Measurements from ENCODE around the gene MAP7D2.

MAP7D2 gene

DNA sequence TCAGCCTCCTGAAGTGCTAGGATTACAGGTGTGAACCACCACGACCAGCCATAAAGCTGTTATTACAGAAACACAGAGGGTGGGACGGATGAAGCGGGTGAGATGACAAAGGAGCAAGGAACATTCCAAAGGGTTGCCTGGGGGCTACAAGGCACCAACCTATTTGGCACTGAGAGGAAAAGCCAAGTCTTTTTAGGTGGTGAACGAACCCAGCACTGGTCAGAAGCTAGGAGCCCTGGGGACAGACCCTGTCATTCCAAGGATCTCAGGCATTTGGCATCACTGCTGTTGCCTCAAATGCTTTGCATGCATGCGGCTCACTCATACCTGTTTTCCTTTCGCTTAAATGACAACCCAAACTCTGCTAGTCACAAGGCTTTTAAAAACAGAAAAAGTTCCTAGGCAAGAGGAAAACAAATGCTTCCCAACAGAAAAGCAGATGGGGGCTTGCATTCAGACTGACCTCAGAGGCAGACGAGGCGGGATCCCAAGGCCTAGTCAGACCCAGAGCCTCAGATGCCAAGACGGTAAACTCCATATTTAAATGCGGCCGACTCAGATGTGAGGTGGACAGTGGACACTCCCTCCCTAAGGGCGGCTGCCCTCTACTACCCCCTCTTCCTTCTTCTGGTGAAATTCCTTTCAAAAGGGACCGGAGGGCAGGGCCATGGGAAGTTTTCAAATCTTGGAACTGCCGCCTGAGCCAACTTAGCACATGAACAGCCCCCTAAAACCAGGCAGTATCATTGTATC is 4.5 kb downstream of the MAP7D2 start:
- no peak for DNase-seq (ENCODE audit: low spot score)

DNA sequence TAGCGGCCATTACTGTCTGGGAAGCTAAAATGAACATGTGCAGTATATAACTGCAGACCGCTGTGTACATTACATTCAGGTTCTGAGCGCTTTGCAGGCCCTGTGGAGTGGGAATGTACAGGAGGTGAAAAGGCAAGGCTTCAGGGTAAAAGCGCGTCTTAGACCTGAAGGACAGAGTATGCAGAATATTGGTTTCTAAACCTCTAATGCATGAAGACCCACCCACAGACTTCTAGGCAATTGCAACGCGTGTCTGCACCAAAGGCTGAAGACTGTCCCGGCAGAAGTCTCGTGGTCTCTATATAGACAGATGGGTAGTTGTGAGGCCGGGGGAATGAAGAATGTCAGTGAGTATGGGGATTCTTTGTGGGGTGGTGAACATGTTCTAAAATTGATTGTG is 5.4 kb downstream of the MAP7D2 start:
- DNase-seq (ENCODE audit: low spot score): no peak

DNA sequence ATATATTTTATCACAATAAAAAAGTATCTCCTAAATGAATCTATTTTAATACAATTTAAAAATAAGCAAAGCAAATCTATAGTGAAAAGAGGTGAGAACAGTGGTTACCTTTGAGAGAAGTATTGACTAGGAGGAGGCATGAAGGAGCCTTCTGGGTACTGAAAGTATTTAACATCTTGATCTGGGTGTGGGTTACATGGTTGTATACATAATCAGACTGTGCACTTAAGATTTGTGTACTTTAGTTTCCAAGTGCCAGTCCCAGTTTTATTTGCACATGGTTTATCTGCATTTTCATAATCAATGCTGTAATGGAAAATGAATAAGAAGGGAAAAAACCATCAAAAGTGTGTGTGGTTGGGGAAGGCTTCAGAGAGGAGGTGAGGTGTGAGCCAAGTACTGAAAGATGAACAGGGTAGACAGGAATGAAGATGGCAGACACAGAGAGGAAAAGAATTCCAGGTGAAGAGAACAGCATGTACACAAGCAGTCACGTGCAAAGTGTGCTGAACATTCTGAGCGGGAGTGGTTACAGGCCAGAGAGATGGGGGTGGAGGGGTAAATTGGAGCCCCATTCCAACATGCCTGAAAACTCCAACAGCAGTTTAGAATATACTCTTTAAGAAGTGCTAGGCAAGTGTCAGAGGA is 14.6 kb downstream of the MAP7D2 start:
- no peak for DNase-seq (ENCODE audit: low spot score)

DNA sequence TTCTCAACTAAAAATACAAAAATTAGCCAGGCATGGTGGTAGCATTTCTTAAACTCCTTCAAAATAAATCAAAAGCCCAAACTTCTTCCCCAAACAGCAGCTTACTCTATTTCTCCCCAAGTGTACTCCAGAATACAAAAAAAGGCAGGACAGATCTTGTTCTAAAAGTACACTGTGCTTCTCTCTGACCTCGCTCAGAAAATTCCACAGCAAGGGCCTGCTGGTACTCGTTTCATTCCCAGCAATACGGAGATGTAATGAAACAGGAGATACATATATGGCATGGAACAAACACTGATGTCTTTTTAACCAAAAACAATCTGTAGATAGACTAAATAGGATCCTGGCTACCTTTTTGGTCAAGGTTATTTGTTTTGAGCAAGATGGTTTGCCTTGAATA is 25.2 kb downstream of the MAP7D2 start:
- DNase-seq (ENCODE audit: low spot score): no peak

DNA sequence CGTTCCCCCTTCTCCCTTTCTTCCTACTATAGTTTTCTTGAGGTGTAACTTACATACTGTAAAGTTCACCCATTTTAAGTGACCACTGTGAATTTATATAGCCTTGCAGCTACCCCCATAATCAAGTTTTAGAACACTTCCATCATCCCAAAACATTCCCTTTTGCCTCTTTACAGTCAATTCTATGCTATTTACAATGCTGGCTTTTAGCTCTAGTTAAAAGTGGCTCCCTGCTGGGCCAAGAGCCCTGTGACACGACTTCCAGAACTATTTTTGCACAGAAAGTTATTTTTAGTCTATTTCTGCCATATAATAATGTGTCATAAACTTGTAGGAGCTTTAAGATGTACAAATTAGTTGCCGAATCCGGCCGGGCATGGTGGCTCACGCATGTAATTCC is 26.9 kb downstream of the MAP7D2 start:
- DNase-seq (ENCODE audit: low spot score): no peak

DNA sequence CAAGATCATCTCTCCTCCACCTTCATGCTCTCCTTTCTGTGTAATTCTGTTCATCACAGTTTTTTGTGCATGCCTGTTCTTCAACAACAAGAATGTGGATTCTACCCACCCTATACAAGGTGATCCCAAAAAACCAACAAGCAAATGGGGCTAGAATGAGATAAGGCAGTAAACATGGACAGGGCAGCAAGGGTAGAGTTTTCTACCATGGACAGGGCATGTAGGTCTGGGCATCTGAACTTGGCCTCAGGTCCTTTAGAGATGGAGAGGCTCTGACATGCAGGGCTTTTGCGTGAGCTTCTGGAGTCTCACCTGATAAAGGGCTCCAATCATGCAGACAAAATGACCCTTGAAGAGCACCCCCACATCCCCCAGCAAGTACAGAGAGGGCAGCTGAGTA is 36.4 kb downstream of the MAP7D2 start:
- DNase-seq (ENCODE audit: low spot score): no peak

DNA sequence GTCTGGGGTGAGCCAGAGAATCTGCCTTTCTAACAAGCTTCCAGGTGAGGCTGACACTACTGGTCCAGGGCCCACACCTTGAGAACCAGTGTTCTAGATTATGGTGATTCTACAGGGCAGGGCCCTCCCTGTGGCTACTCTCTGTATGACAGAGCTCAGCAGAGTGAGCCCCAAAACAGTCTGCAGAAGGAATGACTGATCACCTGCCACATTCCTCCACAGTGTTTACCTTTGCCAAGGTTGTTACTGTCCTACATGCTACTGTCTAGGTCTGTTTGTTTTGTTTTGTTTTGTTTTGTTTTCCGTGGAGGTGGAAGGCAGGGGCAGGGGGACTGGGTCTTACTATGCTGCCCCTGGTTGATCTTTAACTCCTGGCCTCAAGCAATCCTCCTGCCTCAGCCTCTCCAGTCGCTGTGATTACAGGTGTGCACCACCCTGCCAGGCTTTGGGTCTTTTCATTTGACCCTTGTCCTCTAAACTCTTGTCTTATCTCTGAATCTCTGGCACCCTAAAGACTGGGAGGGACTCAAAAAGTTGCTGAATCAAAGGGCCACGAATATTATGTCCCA is 45.1 kb downstream of the MAP7D2 start:
- no peak for DNase-seq (ENCODE audit: low spot score)

DNA sequence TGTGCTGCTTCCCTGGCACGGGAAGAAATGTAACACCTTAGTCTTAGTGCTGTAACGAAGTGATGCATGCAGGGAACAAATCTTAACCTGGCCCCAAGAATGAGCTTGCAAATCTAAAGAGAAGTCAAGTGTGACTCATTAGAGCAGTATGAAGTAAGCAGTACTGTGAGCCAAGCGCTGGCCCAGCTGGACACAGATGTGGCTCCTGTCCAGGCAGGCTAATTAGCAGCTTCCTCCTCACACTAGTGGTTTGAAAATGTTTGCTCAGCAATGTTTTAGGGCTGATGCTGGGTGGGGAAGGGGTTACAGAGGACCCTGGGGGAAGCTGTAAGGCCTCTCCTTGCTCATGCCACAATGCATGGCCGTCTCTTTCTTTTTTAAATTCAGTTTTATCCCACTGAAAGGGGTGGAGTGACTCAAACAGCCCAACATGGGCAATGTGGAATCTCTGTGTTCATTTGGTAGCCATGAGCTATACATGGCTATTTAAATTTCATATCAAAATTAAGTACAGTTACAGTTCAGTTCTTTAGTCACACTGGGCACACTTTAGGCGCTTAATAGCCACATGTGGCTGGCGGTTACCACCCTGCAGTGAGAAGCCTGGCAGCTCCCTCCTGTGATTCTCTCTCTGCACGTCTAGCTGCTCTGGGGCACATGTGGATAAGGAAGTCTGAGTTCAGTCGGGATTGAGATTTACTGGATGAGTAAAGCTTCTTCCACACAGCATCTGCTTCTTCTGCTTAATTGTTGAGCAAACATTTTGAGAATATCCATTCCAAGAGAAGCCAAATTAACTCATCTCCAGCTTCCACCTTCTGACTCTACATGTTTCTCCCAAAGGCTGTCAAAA is 48.8 kb downstream of the MAP7D2 start:
- peak; percentile 45 for DNase-seq (ENCODE audit: low spot score)

DNA sequence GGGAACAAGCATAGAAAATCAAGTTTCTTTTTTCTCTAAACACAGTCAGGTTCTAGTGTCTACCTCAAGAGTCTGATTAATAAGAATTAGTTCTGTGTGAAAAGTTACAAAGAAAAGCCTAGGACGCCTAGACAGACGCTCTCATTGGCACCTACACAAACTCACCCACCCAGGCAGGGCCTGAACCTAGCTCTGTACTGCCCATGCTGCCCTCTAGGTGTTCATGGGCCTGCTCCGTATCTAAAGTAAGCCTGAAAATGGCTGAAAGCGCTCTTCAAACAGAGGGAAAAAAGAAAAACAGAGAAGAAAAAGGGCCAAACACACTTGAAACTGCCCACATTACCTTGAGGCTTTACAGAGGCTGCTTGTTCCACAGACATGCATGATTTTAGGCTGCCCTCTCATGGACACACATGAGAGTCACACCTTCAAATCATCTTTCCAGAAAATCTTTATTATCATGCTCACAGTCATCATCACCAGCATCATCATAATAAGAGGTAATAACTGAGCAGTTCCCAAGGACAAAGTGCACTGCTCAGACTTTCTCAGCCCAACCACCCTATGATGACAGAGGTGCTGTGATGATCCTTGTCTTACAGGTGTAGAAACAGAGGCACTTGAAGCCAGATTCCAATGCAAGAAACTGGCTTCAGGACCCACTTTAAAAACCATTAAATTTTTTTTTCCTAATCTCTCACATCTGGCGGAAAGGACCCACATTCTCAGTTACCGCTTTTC is 49.6 kb downstream of the MAP7D2 start:
- peak; percentile 42 for DNase-seq (ENCODE audit: low spot score)

DNA sequence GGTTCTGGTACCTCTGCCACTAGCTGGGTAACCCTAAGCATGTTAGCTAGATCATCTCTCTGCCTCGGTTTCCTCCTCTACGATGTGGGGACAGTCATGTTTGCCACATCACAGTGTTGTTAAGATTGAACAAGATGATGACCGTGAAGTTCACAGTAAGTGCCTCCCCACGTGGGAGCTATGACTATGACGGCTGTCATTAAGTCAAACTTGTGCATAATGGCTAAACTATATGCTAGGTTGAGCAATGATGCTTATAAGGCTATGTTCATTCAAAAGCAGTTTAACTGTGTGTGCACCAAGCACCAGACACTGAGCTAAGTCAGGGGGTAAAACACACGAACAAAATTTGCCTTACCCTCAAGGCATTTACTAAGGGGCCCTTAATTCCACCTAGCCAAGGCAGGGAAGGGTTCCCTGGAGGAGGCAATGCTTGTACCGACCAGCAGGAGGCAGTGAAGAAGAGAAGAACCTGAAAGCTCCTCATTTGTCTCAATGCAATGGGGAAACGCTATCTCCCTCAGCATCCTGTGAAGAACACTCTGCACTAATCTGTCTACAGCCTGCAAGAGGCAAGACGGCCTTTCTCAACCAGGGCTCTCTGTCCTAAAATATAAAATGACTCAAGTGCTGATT is 52.9 kb downstream of the MAP7D2 start:
- no peak for DNase-seq (ENCODE audit: low spot score)

DNA sequence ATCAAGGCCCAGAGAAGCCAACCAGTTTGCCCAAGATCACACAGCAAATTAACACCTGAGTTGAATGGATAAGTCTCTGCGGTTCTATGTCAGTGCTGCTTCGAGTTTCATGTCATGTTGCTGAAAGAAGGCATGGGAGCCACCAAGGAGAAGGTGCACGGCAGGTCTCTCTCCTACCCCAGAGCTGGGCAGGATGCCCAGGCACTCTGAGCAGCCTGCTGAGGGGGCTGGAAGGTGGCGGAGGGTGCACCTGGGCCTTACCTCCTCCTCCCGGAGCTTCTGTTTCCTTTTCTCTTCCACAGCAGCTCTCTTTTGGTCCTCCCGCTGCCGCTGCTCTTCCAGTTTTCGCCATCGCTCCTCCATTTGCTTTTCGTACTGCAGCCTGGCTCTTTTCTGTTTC is 53.6 kb downstream of the MAP7D2 start:
- no peak for DNase-seq (ENCODE audit: low spot score)

DNA sequence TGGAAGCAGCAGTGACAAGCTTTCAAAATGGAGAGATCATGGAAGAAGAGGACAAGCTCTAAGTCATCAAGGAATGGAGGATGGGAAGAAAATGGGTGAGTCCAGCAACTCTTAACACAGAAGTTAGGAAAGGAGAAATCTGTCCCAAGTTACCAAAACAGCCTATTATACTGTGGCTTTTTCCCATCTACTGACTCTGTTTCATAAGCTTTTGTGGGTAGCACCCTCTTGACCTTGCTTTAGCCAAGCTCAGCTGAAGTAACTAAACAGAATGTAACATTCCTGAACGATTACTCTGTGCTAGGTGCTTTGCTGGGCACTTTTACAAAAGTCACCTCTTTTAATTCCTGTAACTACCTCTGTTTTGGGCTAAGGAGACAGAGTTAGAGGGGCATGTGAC is 54.9 kb downstream of the MAP7D2 start:
- no peak for DNase-seq (ENCODE audit: low spot score)

DNA sequence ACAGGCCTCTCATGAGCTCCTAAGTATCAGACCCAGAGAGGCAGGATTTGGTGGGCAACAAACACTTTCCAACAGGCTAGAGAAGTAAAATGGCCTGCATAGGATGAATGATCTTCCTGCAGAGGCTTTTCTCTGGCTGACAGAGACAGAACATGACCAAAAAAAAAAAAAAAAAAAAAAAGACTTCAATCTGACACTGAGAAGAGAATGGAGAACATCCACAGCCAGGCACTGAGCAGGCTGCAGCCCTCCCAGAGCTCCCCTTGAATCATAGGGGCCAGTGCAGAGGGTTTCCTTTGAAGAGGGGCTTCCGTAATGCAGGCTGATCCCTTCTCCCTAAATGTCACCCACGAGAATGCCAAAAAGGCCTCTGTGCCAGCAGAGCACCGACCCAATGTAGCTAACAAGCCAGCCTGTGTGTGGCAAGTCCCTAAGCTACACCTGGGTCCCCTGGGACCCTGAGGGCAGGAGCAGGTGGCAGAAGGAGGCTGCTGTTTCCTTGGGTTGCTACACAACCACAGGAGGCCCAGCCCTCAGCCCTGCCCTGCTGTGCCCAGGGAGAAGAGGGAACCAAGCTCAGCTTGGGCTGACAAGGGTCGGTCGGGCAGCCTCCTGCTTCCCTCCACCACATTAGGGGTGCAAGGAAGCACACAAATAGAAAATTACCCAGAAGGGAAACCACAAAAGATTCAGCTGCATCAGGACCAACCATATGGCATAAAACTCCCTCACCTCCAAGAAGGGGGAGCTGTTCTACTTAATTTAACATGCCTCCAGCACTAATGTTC is 55.6 kb downstream of the MAP7D2 start:
- DNase-seq (ENCODE audit: low spot score): no peak

DNA sequence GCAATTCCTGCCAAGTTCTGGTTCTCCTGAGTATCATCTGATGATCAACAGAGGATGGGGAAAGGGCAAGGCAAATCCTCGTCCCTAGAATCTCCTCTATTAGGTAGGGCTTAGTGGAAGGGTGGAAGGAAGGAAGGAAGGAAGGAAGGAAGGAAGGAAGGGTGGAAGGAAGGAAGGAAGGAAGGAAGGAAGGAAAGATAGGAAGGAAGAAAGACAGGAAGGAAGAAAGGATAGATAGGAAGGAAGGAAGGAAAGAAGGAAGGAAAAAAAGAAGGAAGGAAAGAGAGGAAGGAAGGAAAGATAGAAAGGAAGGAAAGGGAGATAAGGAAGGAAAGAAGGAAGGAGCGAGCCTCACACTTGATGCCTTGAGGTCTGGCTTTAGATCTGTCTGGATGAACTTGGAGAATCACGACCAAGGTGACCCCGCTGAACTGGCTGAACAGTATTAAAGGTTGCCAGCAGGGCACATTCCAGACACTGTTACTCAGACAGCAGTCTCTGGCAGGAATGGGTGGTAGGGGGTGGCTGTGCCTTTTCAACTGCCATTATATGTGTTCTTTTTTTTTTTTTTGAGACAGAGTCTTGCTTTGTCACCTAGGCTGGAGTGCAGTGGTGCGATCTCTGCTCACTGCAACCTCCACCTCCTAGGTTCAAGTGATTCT is 57.1 kb downstream of the MAP7D2 start:
- no peak for DNase-seq (ENCODE audit: low spot score)

DNA sequence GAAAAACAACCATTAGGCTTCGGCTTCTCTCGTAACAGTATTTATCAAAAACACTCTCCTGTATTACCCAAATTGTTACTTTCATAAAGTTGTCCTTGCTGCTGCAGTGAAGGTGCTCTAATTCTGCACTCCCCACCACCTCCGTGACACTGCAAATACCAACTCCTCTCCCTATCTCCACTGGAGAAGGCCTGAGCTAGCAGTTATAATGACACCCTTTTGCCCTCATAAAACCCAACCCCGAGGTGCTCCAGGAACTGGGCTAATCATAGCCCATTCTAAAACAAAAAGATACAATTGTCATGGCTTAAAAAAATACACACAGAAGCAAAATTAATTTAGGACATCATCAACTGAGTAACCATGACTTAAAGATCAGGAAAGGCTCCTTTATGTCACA is 59.2 kb downstream of the MAP7D2 start:
- no peak for DNase-seq (ENCODE audit: low spot score)

DNA sequence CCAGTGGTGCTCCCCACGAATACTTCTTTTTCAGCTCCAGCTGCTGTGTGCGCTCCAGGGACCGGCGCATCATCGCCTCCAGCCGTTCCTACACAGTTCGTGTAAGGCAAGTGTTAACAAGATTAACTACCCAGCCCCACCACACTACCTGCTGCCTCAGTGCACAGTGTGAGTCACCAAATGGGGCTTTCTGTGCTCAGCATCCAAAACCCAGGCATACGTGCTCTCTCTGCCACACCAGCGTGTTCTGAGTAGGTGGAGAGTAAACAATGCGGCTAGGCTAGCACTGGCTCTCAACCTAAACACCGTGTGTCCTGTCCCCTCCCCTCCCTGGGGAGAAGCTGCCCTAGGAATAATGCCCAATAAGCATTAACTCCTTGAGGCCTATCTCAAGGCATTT is 60.0 kb downstream of the MAP7D2 start:
- DNase-seq (ENCODE audit: low spot score): no peak

DNA sequence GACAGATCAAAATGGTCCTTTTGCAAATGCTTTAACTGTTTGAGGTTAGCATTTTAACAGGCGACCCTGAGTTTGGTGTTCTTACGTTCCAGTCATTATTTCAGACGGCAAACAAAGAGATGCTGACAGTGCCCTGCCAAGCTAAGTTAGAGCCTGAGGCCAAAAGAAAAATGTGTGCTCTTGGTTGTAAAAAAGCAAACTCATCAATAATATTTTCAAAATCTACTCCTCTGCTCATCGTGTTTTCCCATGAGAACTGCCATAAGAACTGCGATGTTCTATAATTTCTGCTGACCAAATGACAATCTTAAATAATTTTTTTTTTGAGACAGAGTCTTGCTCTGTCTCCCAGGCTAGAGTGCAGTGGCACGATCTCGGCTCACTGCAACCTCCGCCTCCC is 63.2 kb downstream of the MAP7D2 start:
- no peak for DNase-seq (ENCODE audit: low spot score)

DNA sequence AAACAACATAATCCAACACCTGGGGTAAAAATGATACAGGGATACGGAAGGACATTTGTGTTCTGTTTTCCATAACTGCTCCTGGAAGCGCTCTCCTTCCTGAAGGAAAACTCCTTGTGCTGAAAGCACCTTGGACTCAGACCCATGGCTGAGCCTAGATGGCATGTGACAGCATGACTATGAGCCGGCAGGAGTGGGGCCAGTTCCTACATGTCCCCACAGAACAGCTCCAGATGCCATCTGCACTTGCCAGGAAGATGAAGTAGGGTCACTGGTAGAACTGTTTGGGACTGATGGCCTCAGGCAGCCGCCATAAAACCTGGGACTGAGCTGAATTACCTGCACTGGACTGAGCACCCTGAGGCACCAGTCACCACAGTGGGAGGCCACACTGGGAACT is 69.8 kb downstream of the MAP7D2 start:
- DNase-seq (ENCODE audit: low spot score): no peak

DNA sequence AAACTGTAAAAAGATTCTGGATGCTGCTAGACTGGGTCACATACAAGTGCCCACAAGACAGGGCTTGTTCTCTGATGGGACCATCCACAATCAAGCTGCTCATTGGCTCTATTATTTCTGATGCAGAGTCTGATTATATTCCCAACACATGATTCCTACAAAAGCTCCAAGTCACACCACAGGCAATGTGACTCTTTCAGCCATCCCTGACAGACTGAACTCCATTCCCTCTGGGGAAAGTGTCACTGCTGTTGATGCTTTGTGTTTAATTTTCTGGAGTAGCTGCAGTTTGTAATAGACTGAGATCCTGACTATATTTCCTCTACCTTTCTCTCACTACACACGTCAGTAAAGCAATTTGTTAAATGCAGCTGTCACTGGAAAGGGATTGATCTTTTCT is 70.5 kb downstream of the MAP7D2 start:
- DNase-seq (ENCODE audit: low spot score): no peak

DNA sequence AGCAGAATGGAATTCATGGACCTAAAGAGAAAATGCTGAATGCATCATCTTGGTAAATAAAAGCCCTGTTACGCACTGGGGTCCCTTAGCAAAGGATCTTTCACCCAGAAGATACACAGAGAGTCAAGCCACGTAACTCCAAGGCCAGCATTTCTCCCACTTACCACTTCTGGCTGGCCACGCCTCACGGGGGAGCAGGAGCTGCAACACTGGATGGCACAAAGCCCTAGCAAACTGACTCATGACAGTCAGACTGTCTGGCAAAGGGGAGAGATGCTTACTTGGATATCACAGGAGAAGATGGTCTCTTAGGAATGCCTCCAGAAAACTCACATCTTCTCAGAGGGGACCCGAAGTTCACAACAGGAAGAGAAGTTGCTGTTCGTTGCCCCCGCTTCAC is 74.5 kb downstream of the MAP7D2 start:
- DNase-seq (ENCODE audit: low spot score): no peak

All from COLO829 (cell line).